ENCODE measurements around the gene SAT2. TPM values are rescaled to one million over a fixed set of nuclear protein-coding genes. Genes with fewer than 3 reads are reported as not detected.

Gene SAT2
- total RNA-seq, 1 donor from 2014 or later = 135 TPM

DNA sequence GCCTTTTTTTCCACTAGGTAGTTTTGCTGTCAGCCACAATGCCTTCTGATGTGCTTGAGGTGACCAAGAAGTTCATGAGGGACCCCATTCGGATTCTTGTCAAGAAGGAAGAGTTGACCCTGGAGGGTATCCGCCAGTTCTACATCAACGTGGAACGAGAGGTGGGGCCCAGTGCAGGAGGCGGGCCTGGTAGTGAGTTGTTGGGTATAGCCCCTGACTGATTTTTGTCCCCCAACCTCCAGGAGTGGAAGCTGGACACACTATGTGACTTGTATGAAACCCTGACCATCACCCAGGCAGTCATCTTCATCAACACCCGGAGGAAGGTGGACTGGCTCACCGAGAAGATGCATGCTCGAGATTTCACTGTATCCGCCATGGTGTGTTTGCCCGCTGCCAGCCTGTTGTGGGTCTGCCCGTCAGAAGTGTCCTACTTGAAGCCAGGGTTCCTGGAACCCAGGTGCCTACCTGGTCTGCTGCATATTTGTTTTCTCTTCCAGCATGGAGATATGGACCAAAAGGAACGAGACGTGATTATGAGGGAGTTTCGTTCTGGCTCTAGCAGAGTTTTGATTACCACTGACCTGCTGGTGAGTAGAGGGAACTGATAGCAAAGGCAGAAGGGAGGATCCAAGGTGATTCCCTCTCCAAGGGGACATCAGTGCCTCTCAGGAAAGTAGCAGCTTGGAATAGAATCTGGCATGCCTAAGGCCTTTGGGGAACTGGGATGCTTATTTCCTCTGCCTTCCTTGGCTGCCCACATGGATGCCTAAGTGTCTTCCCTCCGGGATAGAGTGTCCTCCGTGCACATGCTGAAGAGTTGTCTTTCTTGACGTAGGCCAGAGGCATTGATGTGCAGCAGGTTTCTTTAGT lies 50.1 kb downstream of the SAT2 start:
- TF ChIP-seq, protein P1, sequence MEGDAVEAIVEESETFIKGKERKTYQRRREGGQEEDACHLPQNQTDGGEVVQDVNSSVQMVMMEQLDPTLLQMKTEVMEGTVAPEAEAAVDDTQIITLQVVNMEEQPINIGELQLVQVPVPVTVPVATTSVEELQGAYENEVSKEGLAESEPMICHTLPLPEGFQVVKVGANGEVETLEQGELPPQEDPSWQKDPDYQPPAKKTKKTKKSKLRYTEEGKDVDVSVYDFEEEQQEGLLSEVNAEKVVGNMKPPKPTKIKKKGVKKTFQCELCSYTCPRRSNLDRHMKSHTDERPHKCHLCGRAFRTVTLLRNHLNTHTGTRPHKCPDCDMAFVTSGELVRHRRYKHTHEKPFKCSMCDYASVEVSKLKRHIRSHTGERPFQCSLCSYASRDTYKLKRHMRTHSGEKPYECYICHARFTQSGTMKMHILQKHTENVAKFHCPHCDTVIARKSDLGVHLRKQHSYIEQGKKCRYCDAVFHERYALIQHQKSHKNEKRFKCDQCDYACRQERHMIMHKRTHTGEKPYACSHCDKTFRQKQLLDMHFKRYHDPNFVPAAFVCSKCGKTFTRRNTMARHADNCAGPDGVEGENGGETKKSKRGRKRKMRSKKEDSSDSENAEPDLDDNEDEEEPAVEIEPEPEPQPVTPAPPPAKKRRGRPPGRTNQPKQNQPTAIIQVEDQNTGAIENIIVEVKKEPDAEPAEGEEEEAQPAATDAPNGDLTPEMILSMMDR (IDR thresholded peaks at IDR 0.05) = no peak
- Mint-ChIP-seq H3K36me3 (ENCODE audit: unreplicated experiment) (peaks cover 46% of the 10 kb centered on the region), H3K9me3 (ENCODE audit: unreplicated experiment) (no peaks in the 10 kb centered on the region)

DNA sequence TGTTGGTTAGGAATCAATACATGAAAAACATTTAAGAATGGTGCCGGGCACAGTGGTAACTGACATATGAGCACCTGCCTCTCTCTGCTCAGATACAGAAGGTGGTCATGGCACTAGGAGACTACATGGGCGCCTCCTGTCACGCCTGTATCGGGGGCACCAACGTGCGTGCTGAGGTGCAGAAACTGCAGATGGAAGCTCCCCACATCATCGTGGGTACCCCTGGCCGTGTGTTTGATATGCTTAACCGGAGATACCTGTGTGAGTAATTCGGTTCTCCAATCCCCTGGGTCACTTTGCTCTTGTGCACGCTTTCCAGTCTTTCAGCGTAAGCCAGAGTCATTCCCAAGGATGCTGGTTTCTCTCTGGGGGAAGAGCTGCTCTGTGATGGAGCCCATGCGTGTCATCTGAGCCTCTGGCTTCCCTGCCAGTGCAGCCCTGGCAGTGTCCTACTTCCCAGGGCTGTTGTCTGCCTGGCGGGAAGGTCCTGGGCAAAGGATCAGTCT lies 51.1 kb downstream of the SAT2 start:
- H3K4me3 Mint-ChIP-seq (ENCODE audit: unreplicated experiment) = peak overlapping the region; percentile 38
- H3K27ac Mint-ChIP-seq (ENCODE audit: unreplicated experiment) = peak overlapping the region; percentile 27

More for the DNA sequence above, 50.1 kb downstream of the SAT2 start:
- Mint-ChIP-seq H3K4me3 (ENCODE audit: unreplicated experiment) (no peak overlapping the region), H3K27me3 (ENCODE audit: unreplicated experiment) (no peaks in the 10 kb centered on the region), H3K27ac (ENCODE audit: unreplicated experiment) (no peak overlapping the region), H3K4me1 (ENCODE audit: unreplicated experiment) (peaks cover 58% of the 10 kb centered on the region)
- no peak for DNase-seq (ENCODE audit: extremely low spot score, unreplicated experiment)

More for the DNA sequence above, 51.1 kb downstream of the SAT2 start:
- Mint-ChIP-seq H3K27me3 (ENCODE audit: unreplicated experiment) (no peaks in the 10 kb centered on the region), H3K4me1 (ENCODE audit: unreplicated experiment) (peaks cover 59% of the 10 kb centered on the region), H3K9me3 (ENCODE audit: unreplicated experiment) (no peaks in the 10 kb centered on the region), H3K36me3 (ENCODE audit: unreplicated experiment) (peaks cover 46% of the 10 kb centered on the region)
- TF ChIP-seq, protein P1 (IDR thresholded peaks at IDR 0.05) = no peak
- no peak for DNase-seq (ENCODE audit: extremely low spot score, unreplicated experiment)

Other genes starting within 250 kb of the SAT2 start
- gene TNK1, start 246.7 kb downstream of the SAT2 start, total RNA-seq = not detected in 2 replicates
- 73.9 and 81.4 TPM in 2 replicates for gene PLSCR3, start 233.3 kb downstream of the SAT2 start, total RNA-seq
- 40.7 and 45.9 TPM in 2 replicates for gene TMEM256, start 223.7 kb downstream of the SAT2 start, total RNA-seq
- 53.8 and 56.8 TPM in 2 replicates for gene NLGN2, start 220.0 kb downstream of the SAT2 start, total RNA-seq
- not detected in 2 replicates for gene SPEM1, start 207.5 kb downstream of the SAT2 start, total RNA-seq
- not detected in 2 replicates for gene SPEM2, start 202.2 kb downstream of the SAT2 start, total RNA-seq
- gene SPEM3, start 199.0 kb downstream of the SAT2 start, total RNA-seq = not detected in 2 replicates
- 6.4 and 6.7 TPM in 2 replicates for gene TMEM102, start 192.4 kb downstream of the SAT2 start, total RNA-seq
- 1.3 and 1.5 TPM in 2 replicates for gene FGF11, start 188.3 kb downstream of the SAT2 start, total RNA-seq
- gene CHRNB1, start 182.8 kb downstream of the SAT2 start, total RNA-seq = 9.3 and 11.0 TPM in 2 replicates
- gene ZBTB4, start 148.2 kb downstream of the SAT2 start, total RNA-seq = 47.9 and 49.7 TPM in 2 replicates
- not detected in 2 replicates for gene SLC35G6, start 146.4 kb downstream of the SAT2 start, total RNA-seq
- 148 and 149 TPM in 2 replicates for gene POLR2A, start 143.5 kb downstream of the SAT2 start, total RNA-seq
- gene TNFSF12, start 78.8 kb downstream of the SAT2 start, total RNA-seq = 14.6 and 15.0 TPM in 2 replicates
- gene TNFSF13, start 69.1 kb downstream of the SAT2 start, total RNA-seq = 1.3 and 1.5 TPM in 2 replicates
- 52.5 and 53.7 TPM in 2 replicates for gene SENP3, start 65.9 kb downstream of the SAT2 start, total RNA-seq
- gene CD68, start 48.2 kb downstream of the SAT2 start, total RNA-seq = 1.1 TPM in 2 replicates
- gene MPDU1, start 44.0 kb downstream of the SAT2 start, total RNA-seq = 34.2 and 42.2 TPM in 2 replicates
- 0.78 TPM in 2 replicates for gene SOX15, start 37.7 kb downstream of the SAT2 start, total RNA-seq
- 48.7 and 50.7 TPM in 2 replicates for gene FXR2, start 12.9 kb downstream of the SAT2 start, total RNA-seq
- 0.97 and 1.4 TPM in 2 replicates for gene SHBG, start 2.3 kb upstream of the SAT2 start, total RNA-seq
- gene ATP1B2, start 23.1 kb upstream of the SAT2 start, total RNA-seq = 2.4 and 3.0 TPM in 2 replicates
- 98.7 and 99.5 TPM in 2 replicates for gene TP53, start 59.7 kb upstream of the SAT2 start, total RNA-seq
- gene WRAP53, start 60.7 kb upstream of the SAT2 start, total RNA-seq = 11.8 and 13.4 TPM in 2 replicates
- 12.3 and 12.7 TPM in 2 replicates for gene EFNB3, start 77.4 kb upstream of the SAT2 start, total RNA-seq
- gene DNAH2, start 89.9 kb upstream of the SAT2 start, total RNA-seq = 0.03 and 0.05 TPM in 2 replicates
- 52.9 and 53.7 TPM in 2 replicates for gene KDM6B, start 206.4 kb upstream of the SAT2 start, total RNA-seq
- gene TMEM88, start 227.2 kb upstream of the SAT2 start, total RNA-seq = 3.4 TPM in 2 replicates
- 65.8 and 66.2 TPM in 2 replicates for gene NAA38, start 229.7 kb upstream of the SAT2 start, total RNA-seq
- gene CYB5D1, start 230.2 kb upstream of the SAT2 start, total RNA-seq = 8.5 and 10.2 TPM in 2 replicates